H9 (cell line): ENCODE results near the gene STK11. TPM values are rescaled to one million over a fixed set of nuclear protein-coding genes. Genes with fewer than 3 reads are reported as not detected.

Experiments used
- DNase-seq: peaks from one replicate; pipeline ENCODE4 v3.0.0-alpha.2; 2017
- H2AFZ ChIP-seq: one replicate; pipeline ENCODE4 v1.6.1; 2013; ENCODE audit warnings: mild to moderate bottlenecking, low read length, control low read depth, moderate library complexity
- H2AK5ac ChIP-seq: 2 replicates; pipeline ENCODE4 v1.6.1; 2013; ENCODE audit warnings: low read length, control low read depth, mixed read lengths; ENCODE audit not compliant: insufficient read length
- H2BK120ac ChIP-seq: one replicate; pipeline ENCODE4 v1.6.1; 2013; ENCODE audit warnings: low read depth, mild to moderate bottlenecking, low read length, control low read depth, inconsistent platforms; ENCODE audit not compliant: poor library complexity, severe bottlenecking
- H2BK12ac ChIP-seq: 2 replicates; pipeline ENCODE4 v1.6.1; 2013; ENCODE audit warnings: low read length, control low read depth, mixed read lengths, low read depth; ENCODE audit not compliant: insufficient read length
- H2BK15ac ChIP-seq: 2 replicates; pipeline ENCODE4 v1.6.1; 2013; ENCODE audit warnings: low read depth, low read length, control low read depth
- H2BK20ac ChIP-seq: one replicate; pipeline ENCODE4 v1.6.1; 2013; ENCODE audit warnings: low read depth, mild to moderate bottlenecking, low read length, control low read depth, inconsistent platforms; ENCODE audit not compliant: poor library complexity, severe bottlenecking
- H2BK5ac ChIP-seq: 2 replicates; pipeline ENCODE4 v1.6.1; 2013; ENCODE audit warnings: low read length, control low read depth, mixed read lengths; ENCODE audit not compliant: insufficient read length
- H3K14ac ChIP-seq: 2 replicates; pipeline ENCODE4 v1.6.1; 2013; ENCODE audit warnings: low read length, control low read depth; ENCODE audit not compliant: insufficient read depth
- H3K18ac ChIP-seq: 2 replicates; pipeline ENCODE4 v1.6.1; 2013; ENCODE audit warnings: low read depth, mild to moderate bottlenecking, mixed read lengths, low read length, control low read depth; ENCODE audit not compliant: insufficient read length
- H3K23ac ChIP-seq: 2 replicates; pipeline ENCODE4 v1.6.1; 2013; ENCODE audit warnings: low read length, control low read depth, mixed read lengths, low read depth; ENCODE audit not compliant: insufficient read length
- H3K23me2 ChIP-seq: 2 replicates; pipeline ENCODE4 v1.6.1; 2013; ENCODE audit warnings: low read depth, mild to moderate bottlenecking, mixed read lengths, low read length, control low read depth; ENCODE audit not compliant: insufficient read length, poor library complexity, severe bottlenecking
- H3K27ac ChIP-seq: 2 replicates; pipeline ENCODE4 v1.5.1; 2013; ENCODE audit warnings: low read length, control low read depth, mixed read lengths, low read depth; ENCODE audit not compliant: insufficient read length
- H3K27me3 ChIP-seq: 2 replicates; pipeline ENCODE4 v1.6.1; 2013; ENCODE audit warnings: low read length, control low read depth, inconsistent platforms; ENCODE audit not compliant: insufficient read depth
- H3K4ac ChIP-seq: 2 replicates; pipeline ENCODE4 v1.6.1; 2013; ENCODE audit warnings: low read depth, mild to moderate bottlenecking, control low read depth, inconsistent platforms, low read length, moderate library complexity
- H3K4me1 ChIP-seq: 2 replicates; pipeline ENCODE4 v1.6.1; 2013; ENCODE audit warnings: low read length, control low read depth, inconsistent platforms; ENCODE audit not compliant: insufficient read depth
- H3K4me2 ChIP-seq: 2 replicates; pipeline ENCODE4 v1.6.1; 2013; ENCODE audit warnings: low read length, control low read depth, mixed read lengths; ENCODE audit not compliant: insufficient read length, insufficient read depth
- H3K56ac ChIP-seq: 2 replicates; pipeline ENCODE4 v1.6.1; 2013; ENCODE audit warnings: low read depth, mild to moderate bottlenecking, mixed read lengths, low read length, control low read depth; ENCODE audit not compliant: insufficient read length
- H3K79me1 ChIP-seq: 2 replicates; pipeline ENCODE4 v1.6.1; 2013; ENCODE audit warnings: low read depth, mild to moderate bottlenecking, moderate library complexity, low read length, control low read depth, inconsistent platforms; ENCODE audit not compliant: insufficient read depth, poor library complexity, severe bottlenecking
- H3K79me2 ChIP-seq: 2 replicates; pipeline ENCODE4 v1.6.1; 2013; ENCODE audit warnings: low read length, control low read depth, inconsistent platforms; ENCODE audit not compliant: insufficient read depth
- H3K9ac ChIP-seq: 2 replicates; pipeline ENCODE4 v1.6.1; 2013; ENCODE audit warnings: low read length, control low read depth, mixed read lengths; ENCODE audit not compliant: insufficient read length; ENCODE audit errors: extremely low read depth
- H3K9me3 ChIP-seq: one replicate; pipeline ENCODE4 v1.6.1; 2013; ENCODE audit warnings: low read depth, low read length, inconsistent platforms; ENCODE audit not compliant: control insufficient read depth
- H3T11ph ChIP-seq: one replicate; pipeline ENCODE4 v1.6.1; 2013; ENCODE audit warnings: mild to moderate bottlenecking, low read length, control low read depth, inconsistent platforms
- H4K20me1 ChIP-seq: one replicate; pipeline ENCODE4 v1.6.1; 2013; ENCODE audit not compliant: control insufficient read depth, insufficient read length, insufficient read depth
- H4K5ac ChIP-seq: 2 replicates; pipeline ENCODE4 v1.6.1; 2013; ENCODE audit warnings: low read depth, mild to moderate bottlenecking, mixed read lengths, low read length, control low read depth; ENCODE audit not compliant: insufficient read length
- H4K8ac ChIP-seq: replicated peaks from 2 replicates; pipeline ENCODE4 v1.6.1; 2013; ENCODE audit warnings: low read length, control low read depth, mixed read lengths, low read depth; ENCODE audit not compliant: insufficient read length
- H4K91ac ChIP-seq: 2 replicates; pipeline ENCODE4 v1.6.1; 2013; ENCODE audit warnings: low read depth, mild to moderate bottlenecking, moderate library complexity, mixed read lengths, low read length, control low read depth; ENCODE audit not compliant: insufficient read length
- H3K27ac Mint-ChIP-seq, 3 experiments: 2 replicates in 2 of 3; 3 replicates in 1 of 3; pipeline ENCODE4 v1.8.0; 2020 to 2021; ENCODE audit warnings: mixed read lengths in 3 of 3, mild to moderate bottlenecking in 1 of 3, moderate library complexity in 1 of 3
- H3K27me3 Mint-ChIP-seq: 2 replicates; pipeline ENCODE4 v1.8.0; 2021; ENCODE audit warnings: low read depth, mild to moderate bottlenecking, moderate library complexity, mixed read lengths
- H3K36me3 Mint-ChIP-seq, 3 experiments: 2 replicates in 2 of 3; 3 replicates in 1 of 3; pipeline ENCODE4 v1.8.0; 2020 to 2021; ENCODE audit warnings: low read depth in 3 of 3, mixed read lengths in 3 of 3; ENCODE audit not compliant: insufficient read depth in 1 of 3
- H3K4me1 Mint-ChIP-seq, 2 experiments: 2 replicates each; pipeline ENCODE4 v1.8.0; 2020; ENCODE audit warnings: mixed read lengths in 2 of 2
- H3K4me3 Mint-ChIP-seq, 2 experiments: 2 replicates in 1 of 2; 3 replicates in 1 of 2; pipeline ENCODE4 v1.8.0; 2020 to 2021; ENCODE audit warnings: mild to moderate bottlenecking in 2 of 2, mixed read lengths in 2 of 2, moderate library complexity in 1 of 2
- H3K9me3 Mint-ChIP-seq, 2 experiments: 2 replicates in 1 of 2; 3 replicates in 1 of 2; pipeline ENCODE4 v1.8.0; 2020; ENCODE audit warnings: mild to moderate bottlenecking in 2 of 2, mixed read lengths in 2 of 2, moderate library complexity in 1 of 2
- CTCF ChIP-seq: fragments of 200-600 bp; sonication (generic); conservative IDR thresholded peaks from 3 replicates; pipeline ENCODE4 v1.8.0; 2021; ENCODE audit warnings: antibody characterized with exemption, mild to moderate bottlenecking
- WGBS: extraction: QIAGEN DNeasy Blood & Tissue Kit; methylation state at CpG from one replicate; pipeline ENCODE4 v1.1.7; 2013; ENCODE audit warnings: missing lambda C conversion rate, low lambda C conversion rate, mixed read lengths; ENCODE audit not compliant: insufficient read length; ENCODE audit errors: extremely low coverage; 5-methylcytosine and 5-hydroxymethylcytosine counted together
- total RNA-seq: library from RNA; stranded (reverse); gene quantifications from 2 replicates; pipeline ENCODE4 v1.2.1, GENCODE V29; 2021

The STK11 gene
- total RNA-seq, 1 experiment from 2014 or later, result 74.3 TPM

DNA sequence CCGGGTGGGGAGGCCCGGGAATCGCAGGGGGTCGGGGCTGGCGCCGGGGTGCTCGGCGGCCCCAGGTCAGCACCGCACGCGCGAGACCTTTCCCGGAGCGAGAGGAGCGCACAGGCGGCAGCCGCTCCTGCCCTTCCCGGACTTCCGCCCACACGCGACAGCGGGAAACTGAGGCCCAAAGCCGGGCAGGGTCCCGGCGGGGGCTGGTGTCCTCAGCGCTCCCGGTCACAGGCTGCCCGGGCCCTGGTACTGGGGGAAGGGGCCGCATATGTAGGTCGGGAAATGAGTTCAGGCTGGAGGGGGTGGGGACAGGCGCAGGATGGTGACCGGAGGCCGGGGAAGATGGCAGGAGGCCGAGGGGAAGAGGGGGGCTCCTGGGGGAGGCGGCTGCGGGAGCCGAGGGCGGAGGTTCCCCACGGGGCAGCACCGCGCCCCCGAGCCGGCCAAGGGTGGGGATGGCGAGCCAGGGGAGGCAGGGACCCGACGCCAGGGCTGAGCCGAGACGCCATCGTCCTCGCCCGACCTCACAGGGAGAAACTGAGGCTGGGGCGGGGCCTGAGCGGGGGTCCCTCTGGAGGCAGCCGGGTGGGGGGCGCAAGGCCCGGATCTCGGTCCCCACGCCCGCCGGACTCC, 31.6 kb downstream of the STK11 start:
- Histone ChIP-seq H3K4me1 (no peaks in the 10 kb centered on the region), H3K23ac (no peak overlapping the region), H2BK20ac (no peak overlapping the region), H2AK5ac (no peak overlapping the region), H3K79me2 (no peaks in the 10 kb centered on the region; the same call in 1 of the 2 replicates), H3K23me2 (peaks cover 11% of the 10 kb centered on the region), H4K20me1 (no peaks in the 10 kb centered on the region), H3K27ac (no peak overlapping the region), H4K5ac (no peak overlapping the region), H3K14ac (peak overlapping the region; percentile 13; the same call in 1 of the 2 replicates), H3T11ph (no peak overlapping the region), H3K79me1 (no peaks in the 10 kb centered on the region), H3K4ac (no peak overlapping the region), H4K91ac (no peak overlapping the region), H3K18ac (no peak overlapping the region), H2BK12ac (no peak overlapping the region), H2BK5ac (no peak overlapping the region), H3K4me2 (peak overlapping the region; percentile 53), H4K8ac (no peak overlapping the region), H2BK15ac (no peak overlapping the region), H3K9me3 (no peaks in the 10 kb centered on the region), H3K9ac (no peak overlapping the region), H3K56ac (no peak overlapping the region), H2AFZ (no peak overlapping the region), H3K27me3 (no peaks in the 10 kb centered on the region), H2BK120ac (no peak overlapping the region)
- no CpG with 5 or more reads among the region's 60 CpGs for WGBS
- Mint-ChIP-seq H3K4me1 (peaks cover 13 to 16% of the 10 kb centered on the region in 2 experiments), H3K27ac (no peak overlapping the region), H3K9me3 (no peaks in the 10 kb centered on the region; a peak in 1 of 5 replicates), H3K4me3 (peak overlapping the region; percentile 68 to 82), H3K27me3 (peaks cover 1% of the 10 kb centered on the region), H3K36me3 (peaks cover 0 to 26% (median 14%) of the 10 kb centered on the region in 3 experiments; a peak in 5 of 7 replicates)
- DNase-seq, result no peak
- TF ChIP-seq CTCF, result no peak
